Measurements from ENCODE around the gene SUN5.

SUN5 gene

GRCh38 chr20:32934580-32934979, 69.7 kb downstream of the SUN5 start:
- Histone ChIP-seq H3K4me3 (no peak overlapping the region), H3K27ac (no peak overlapping the region)
- TF ChIP-seq CTCF (IDR thresholded peaks at IDR 0.05): no peak
- no peak for DNase-seq (ENCODE audit: low spot score)

Data from coronary artery (tissue), 2 donors.